Tongue (tissue), 2 donors: ENCODE results near the gene TENM4. TPM values are rescaled to one million over a fixed set of nuclear protein-coding genes. Genes with fewer than 3 reads are reported as not detected.

Experiments used
- DNase-seq: peaks from one replicate; pipeline ENCODE4 v3.0.0-alpha.2; 2015
- total RNA-seq: library from RNA; depleted of rRNA; stranded (reverse); fragments of >200 nt; gene quantifications from one replicate; pipeline ENCODE4 v1.2.3, GENCODE V29; 2014

The TENM4 gene
- 63.7 TPM for total RNA-seq

GRCh38 chr11:79440571-79441460 is at the start of gene TENM4:
TSS of gene TENM4 (minus strand) at chr11:79441030. CDS start at chr11:79069944, 371,086 bp downstream.
- DNase-seq = peak; percentile 93

DNA sequence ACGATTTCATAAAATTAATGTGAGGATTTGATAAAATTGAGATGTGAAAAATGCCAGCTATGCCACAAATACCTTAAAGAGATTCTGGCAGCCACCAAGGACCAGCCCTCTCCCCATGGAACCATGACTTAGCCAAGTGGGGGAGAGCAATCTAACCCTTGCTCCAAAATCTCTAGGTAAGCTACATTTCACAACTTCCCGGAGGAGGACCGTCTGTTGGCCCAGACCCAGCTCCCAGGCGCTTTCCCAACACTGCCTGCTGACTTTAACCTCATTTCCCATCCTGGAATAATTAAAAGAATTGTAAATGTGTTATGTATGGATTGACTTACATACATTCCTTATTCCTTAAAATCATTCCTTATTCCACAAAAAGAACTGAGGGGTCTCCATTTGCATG is 47.5 kb upstream of the TENM4 start:
- DNase-seq = no peak

DNA sequence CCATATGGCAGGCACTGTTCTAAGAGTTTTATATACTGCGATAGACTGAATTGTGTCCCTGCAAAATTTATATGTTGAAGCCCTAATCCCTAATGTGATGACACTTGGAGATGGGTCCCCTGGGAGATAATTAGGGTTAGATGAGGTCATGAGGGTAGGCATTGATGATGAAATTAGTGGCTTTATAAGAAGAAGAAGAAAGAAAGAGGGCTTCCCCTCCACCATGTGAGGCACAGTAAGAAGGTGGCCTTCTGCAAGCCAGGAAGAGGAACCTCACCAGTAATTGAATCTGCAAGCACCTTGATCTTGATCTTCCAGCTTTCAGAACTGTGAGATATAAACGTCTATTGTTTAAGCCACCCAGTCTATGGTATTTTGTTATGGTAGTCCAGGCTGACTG is 46.6 kb upstream of the TENM4 start:
- no peak for DNase-seq

DNA sequence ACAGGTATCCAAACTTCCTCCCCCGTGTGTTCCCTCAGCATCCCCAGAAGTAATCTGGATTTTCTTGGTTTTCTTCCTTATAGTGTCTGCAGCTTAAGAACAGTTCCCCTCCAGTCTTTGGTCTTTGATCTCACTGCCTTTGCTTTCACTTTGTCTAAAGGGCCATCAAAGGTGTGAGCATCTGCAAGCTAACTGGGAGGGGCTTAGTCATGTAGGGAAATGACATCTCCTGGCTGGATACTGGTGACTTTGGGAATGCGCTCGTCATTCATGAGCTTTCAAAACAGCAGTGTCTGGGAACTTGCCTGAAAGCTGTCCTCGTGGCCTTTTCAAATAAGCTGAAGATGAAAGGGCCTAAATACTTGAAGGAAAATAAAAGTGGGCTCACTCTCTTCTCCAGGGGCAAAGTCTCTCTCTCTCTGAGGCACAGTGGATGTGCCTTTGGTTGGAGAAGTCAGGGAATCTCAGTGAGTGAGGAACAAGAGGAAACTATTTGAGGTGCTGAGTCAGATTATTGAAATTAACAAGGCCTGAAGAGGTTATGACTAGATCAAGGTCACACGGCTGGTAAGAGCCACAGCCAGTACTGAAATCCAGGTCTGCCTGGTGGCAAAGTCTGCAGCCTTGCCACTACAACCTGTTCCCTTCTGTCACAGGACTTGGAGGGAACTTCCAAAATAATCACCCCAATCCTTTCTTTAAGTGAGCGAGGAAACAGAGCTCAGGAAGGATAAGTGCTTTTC is 45.6 kb upstream of the TENM4 start:
- no peak for DNase-seq

DNA sequence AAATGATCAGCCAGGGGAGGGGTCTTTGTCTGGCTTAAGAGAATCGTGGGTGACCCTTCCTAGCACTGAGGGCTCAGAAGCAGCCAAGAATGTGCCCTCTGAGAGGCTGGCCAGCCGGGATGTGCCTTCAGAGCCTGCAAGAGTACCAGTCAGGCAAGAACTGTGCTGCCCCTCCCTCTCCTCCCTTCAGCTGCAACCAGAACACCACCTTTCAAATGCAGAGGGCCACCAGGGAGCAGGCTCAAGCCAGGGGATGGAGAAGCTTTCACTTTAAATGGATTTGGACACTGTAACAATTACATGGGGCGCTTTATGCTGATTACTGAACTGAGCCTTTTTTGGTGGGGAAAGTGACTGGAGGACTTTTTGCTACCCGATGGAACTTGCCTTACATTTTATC is 44.9 kb upstream of the TENM4 start:
- no peak for DNase-seq

DNA sequence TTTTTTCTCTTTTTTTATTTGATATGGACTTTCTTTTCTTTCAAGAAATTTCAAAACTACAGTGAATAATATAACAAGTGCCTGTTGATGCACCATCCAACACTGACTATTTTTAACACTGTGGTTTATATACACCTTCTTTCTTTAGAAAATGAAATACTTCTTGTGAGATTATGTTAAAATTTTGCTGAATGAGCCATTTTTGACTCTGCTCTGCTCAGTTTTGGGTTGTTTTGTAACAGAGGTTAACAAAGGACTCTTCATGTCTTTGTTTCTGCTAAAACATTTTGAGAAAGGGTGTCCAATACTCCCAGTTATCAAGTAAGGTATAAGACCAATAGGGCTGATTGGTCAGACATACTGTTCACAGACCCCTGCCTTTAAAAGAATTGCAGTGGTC is 44.0 kb upstream of the TENM4 start:
- DNase-seq = no peak

GRCh38 chr11:79482800-79483199 is 42.0 kb upstream of the TENM4 start:
- DNase-seq = no peak

GRCh38 chr11:79481795-79482194 is 41.0 kb upstream of the TENM4 start:
- DNase-seq = no peak

- no peak for DNase-seq
Observed at GRCh38 chr11:79480864-79481263, 40.0 kb upstream of the TENM4 start.

GRCh38 chr11:79472819-79473529 is 32.1 kb upstream of the TENM4 start:
- DNase-seq = no peak

- no peak for DNase-seq
Observed at GRCh38 chr11:79471071-79471844, 30.4 kb upstream of the TENM4 start.

DNA sequence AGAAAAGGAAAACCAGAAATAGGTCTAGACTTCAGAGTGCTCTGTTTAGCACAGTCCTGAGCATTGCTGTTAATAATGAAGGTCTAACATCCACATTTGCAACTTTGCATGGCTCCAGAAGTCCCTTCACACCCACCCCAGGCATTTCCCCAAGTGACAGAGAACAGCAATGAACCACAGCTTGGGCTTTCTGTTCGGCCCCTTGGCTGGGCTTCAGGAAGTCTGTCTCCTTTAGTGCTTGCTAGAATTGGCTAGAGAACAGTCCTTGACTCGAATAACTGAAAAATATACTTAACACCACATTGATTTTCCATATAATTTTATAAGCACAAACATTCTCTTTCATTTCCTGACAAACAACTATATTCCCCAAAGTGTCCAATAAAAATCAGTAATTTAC is 29.3 kb upstream of the TENM4 start:
- no peak for DNase-seq

DNA sequence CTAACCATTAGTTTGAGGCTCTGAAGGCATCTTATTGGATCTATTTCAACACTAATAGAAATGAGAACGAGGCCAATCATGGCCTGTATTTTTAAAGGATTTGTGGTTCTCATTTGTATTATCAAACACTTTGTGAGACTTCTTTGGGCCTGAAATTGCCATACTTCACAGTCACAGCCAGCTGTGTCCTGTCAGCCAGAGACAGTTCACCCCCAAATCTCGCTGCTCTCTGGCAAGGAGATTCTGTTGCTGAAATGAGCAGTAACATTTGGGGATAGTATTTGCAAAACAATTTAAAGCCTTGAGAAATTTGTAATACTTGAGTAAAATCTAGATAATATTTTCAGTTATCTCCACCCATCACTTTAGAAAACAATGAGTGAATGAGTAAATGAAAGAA is 26.9 kb upstream of the TENM4 start:
- no peak for DNase-seq

- DNase-seq = no peak
Observed at GRCh38 chr11:79466411-79466810, 25.6 kb upstream of the TENM4 start.

- DNase-seq = no peak
Observed at GRCh38 chr11:79465160-79465559, 24.3 kb upstream of the TENM4 start.

DNA sequence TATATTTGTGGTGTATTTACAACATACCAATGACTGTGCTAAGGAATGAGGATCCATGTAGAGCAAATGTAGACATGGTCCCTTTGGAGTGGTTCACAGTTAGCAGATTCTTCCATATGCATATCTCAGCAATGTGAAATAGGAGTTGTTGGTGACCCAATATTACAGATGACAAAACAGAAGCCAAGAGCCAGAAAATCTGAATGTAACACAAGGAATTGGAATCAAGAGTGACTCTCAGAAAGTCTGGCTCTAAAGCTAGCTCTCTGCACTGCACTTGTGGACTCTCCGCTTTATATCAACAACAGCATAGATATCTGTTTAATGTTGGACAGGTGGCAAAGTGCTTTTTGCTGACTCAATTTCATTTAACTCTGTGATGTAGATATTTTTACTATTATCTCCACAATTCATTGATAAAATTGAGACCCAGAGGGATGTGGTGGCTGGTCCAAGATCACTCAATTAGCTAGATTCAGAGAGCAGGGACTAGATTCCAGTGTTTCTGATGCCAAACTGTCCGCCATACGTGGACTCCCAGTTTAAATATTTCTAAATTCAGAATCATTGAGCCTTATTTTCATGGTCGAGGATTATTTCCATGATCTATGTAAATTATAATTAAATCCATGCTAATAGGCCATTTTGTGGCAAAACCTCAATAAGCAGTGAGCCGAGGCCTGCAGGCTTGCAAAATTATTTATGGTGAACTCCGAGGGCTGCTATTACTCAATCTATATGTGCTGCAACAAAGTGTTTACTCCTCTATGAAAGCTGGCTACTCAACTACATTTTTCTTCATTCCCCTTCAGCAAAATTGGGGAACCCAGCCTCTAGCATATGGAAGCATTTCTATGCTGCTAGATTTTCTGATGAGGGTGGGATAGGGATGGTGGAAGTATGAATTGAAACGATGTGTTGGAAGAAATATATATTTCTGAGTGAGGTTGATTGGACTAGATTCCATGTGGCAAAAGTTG is 21.1 kb upstream of the TENM4 start:
- DNase-seq = no peak

- peak; percentile 71 for DNase-seq
Observed at GRCh38 chr11:79461144-79461543, 20.3 kb upstream of the TENM4 start.

GRCh38 chr11:79458709-79459108 is 17.9 kb upstream of the TENM4 start:
- no peak for DNase-seq

GRCh38 chr11:79456501-79456900 is 15.7 kb upstream of the TENM4 start:
- no peak for DNase-seq

- no peak for DNase-seq
Observed at GRCh38 chr11:79453617-79454016, 12.8 kb upstream of the TENM4 start.

GRCh38 chr11:79449040-79449439 is 8.2 kb upstream of the TENM4 start:
- no peak for DNase-seq
